SK-N-SH (cell line): ENCODE measurements around the gene TBRG4.

Experiments used
- CTCF ChIP-seq: fragments of 200-600 bp; sonication (generic); IDR thresholded peaks from 2 replicates; pipeline ENCODE4 v1.6.1; 2017; ENCODE audit warnings: antibody characterized with exemption, mild to moderate bottlenecking, moderate library complexity
- EP300 ChIP-seq, 2 experiments: IDR thresholded peaks; 2 replicates each; pipeline versions ENCODE4 v1.4.0 to v1.6.1; 2012; ENCODE audit warnings: borderline replicate concordance in 1 of 2, low read depth in 1 of 2, low read length in 1 of 2
- FOXM1 ChIP-seq: IDR thresholded peaks from 2 replicates; pipeline ENCODE4 v1.4.0; 2012; ENCODE audit warnings: low read depth, mild to moderate bottlenecking
- POLR2AphosphoS5 ChIP-seq: IDR thresholded peaks from 2 replicates; pipeline ENCODE4 v1.6.1; 2012; ENCODE audit warnings: low read depth, low read length
- REST ChIP-seq: IDR thresholded peaks from 2 replicates; pipeline ENCODE4 v1.6.1; 2012; ENCODE audit warnings: mild to moderate bottlenecking, low read depth, low read length, moderate library complexity
- RXRA ChIP-seq: IDR thresholded peaks from 2 replicates; pipeline ENCODE4 v1.4.0; 2012; ENCODE audit warnings: low read depth, mild to moderate bottlenecking, borderline replicate concordance
- SIN3A ChIP-seq: IDR thresholded peaks from 2 replicates; pipeline ENCODE4 v1.6.1; 2012; ENCODE audit warnings: low read depth, mild to moderate bottlenecking, low read length, moderate library complexity, borderline replicate concordance
- TAF1 ChIP-seq: IDR thresholded peaks from 2 replicates; pipeline ENCODE4 v1.6.1; 2012; ENCODE audit warnings: low read depth, mild to moderate bottlenecking, low read length, moderate library complexity, borderline replicate concordance
- USF1 ChIP-seq: IDR thresholded peaks from 2 replicates; pipeline ENCODE4 v1.4.0; 2012; ENCODE audit warnings: low read depth, borderline replicate concordance
- USF2 ChIP-seq: fragments of 150-350 bp; IDR thresholded peaks from 2 replicates; pipeline ENCODE4 v1.6.1; 2017; ENCODE audit warnings: antibody characterized with exemption, low read length, low read depth, borderline replicate concordance
- YY1 ChIP-seq: IDR thresholded peaks from 2 replicates; pipeline ENCODE4 v1.4.0; 2012; ENCODE audit warnings: low read depth, mild to moderate bottlenecking

GRCh38 chr7:45129181-45129800, 17.8 kb upstream of the TBRG4 start:
- TF ChIP-seq CTCF (no peak), USF2 (no peak), RXRA (no peak), REST (no peak), YY1 (no peak), POLR2AphosphoS5 (no peak), EP300 (IDR thresholded peaks at IDR 0.05; ENCODE audit: borderline replicate concordance in 1 of 2, low read depth in 1 of 2, low read length in 1 of 2) (no peak), SIN3A (no peak), TAF1 (no peak), USF1 (no peak), FOXM1 (no peak)
